ENCODE results near the gene FAM180B. TPM values are rescaled to one million over a fixed set of nuclear protein-coding genes. Genes with fewer than 3 reads are reported as not detected.
A peak's percentile ranks its signal among the peaks of the same experiment; 100 is the strongest.

The FAM180B gene, protein sequence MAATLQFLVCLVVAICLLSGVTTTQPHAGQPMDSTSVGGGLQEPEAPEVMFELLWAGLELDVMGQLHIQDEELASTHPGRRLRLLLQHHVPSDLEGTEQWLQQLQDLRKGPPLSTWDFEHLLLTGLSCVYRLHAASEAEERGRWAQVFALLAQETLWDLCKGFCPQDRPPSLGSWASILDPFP
- total RNA-seq (1 to 10 TPM in 1 of 9 donors, under 1 TPM in 5, not detected in 3; 0.21 to 1.3 (median 0.39) TPM), polyA plus RNA-seq (under 1 TPM in 1 of 2 donors, not detected in 1; 0.15 TPM)
- long read RNA-seq, donor 1, result 0 reads
- long read RNA-seq, donor 2, result 0 reads
- long read RNA-seq, donor 3, result 0 reads

DNA sequence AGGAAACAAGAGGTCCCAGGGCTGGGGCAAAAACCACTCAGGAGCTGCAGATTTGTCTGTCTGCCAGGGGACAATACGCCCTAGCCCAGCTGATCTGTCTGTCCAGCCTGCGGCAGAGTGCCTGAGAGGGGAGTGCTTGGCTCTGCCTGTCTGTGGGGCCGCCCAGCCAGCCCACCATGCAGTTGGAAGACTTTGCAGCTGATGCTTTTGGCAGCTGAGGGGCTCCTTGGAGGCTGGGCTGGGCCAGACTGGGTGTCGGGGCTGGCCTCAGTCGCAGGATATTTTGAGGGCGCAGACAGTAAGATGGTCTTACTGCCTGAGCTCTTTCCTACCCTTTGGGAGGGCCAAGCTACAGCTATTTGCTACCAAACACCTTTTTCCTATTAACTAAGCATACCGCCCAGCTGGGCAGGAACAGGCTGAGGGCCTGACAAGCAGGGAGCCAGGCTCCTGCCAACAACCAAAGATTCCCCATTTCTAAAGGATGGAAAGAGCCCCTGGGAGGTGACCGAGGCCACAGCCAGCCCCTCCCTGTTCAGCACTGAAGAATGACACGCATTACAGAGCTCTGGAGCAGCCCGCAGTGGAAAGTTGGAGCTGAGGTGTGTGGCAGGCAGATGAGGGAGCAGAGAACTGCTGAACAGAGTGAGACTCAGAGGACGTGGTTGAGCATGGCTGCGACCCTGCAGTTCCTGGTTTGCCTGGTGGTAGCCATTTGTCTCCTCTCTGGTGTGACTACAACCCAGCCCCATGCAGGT is at the start of gene FAM180B:
FAM180B (plus strand) TSS at position 581 of the 758 bp plus-strand sequence; CDS start at position 672, 91 bp downstream.
- no peak within 1 kb of the TSS for H3K4me3 ChIP-seq
- DNase-seq, result peak in 2 of 5 donors; percentile 34 to 73
- no peaks in the 10 kb centered on the region for H3K9me3 ChIP-seq
- H3K27me3 ChIP-seq, result peaks cover 0 to 19% (median 7%) of the 10 kb centered on the region in 9 donors
- WGBS, 4 donors, result 44 to 69% (median 62%) methylated on average over 9 to 12 of the region's 12 CpGs
- ATAC-seq, result peak; percentile 28 to 81 (median 50)
- TF ChIP-seq POLR2A (IDR thresholded peaks at IDR 0.05), result no peak
- TF ChIP-seq, protein P1, sequence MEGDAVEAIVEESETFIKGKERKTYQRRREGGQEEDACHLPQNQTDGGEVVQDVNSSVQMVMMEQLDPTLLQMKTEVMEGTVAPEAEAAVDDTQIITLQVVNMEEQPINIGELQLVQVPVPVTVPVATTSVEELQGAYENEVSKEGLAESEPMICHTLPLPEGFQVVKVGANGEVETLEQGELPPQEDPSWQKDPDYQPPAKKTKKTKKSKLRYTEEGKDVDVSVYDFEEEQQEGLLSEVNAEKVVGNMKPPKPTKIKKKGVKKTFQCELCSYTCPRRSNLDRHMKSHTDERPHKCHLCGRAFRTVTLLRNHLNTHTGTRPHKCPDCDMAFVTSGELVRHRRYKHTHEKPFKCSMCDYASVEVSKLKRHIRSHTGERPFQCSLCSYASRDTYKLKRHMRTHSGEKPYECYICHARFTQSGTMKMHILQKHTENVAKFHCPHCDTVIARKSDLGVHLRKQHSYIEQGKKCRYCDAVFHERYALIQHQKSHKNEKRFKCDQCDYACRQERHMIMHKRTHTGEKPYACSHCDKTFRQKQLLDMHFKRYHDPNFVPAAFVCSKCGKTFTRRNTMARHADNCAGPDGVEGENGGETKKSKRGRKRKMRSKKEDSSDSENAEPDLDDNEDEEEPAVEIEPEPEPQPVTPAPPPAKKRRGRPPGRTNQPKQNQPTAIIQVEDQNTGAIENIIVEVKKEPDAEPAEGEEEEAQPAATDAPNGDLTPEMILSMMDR (IDR thresholded peaks at IDR 0.05), result no peak
- H3K4me1 ChIP-seq, result peaks cover 0 to 31% (median 11%) of the 10 kb centered on the region in 12 donors
- H3K36me3 ChIP-seq, result peaks cover 0 to 41% (median 39%) of the 10 kb centered on the region in 9 donors
- H3K27ac ChIP-seq, result peak within 1 kb of the TSS in 5 of 12 donors; percentile 21 to 60 (median 30)
- intact Hi-C loops (cut with DNase I), result no loop called here

- 67 to 87% (median 76%) methylated on average over 3 of the region's 3 CpGs for WGBS, 4 donors
- ATAC-seq, result no peak
- peaks cover 6 to 98% (median 80%) of the 10 kb centered on the region in 12 donors for H3K4me1 ChIP-seq
- H3K4me3 ChIP-seq, result no peak overlapping the region
- intact Hi-C loops (cut with DNase I), result loop anchor here in 1 of 10 donors (10.0 kb wide), 1 partner anchor 52 kb away; no protein-coding TSS in a partner anchor
- peak overlapping the region in 1 of 12 donors; percentile 19 for H3K27ac ChIP-seq
- peaks cover 0 to 11% (median 0%) of the 10 kb centered on the region in 9 donors for H3K36me3 ChIP-seq
- H3K9me3 ChIP-seq, result no peaks in the 10 kb centered on the region
- H3K27me3 ChIP-seq, result no peaks in the 10 kb centered on the region
- TF ChIP-seq, protein P1 (IDR thresholded peaks at IDR 0.05), result no peak
- TF ChIP-seq POLR2A (IDR thresholded peaks at IDR 0.05), result no peak
- no peak for DNase-seq
Measured at GRCh38 chr11:47536915-47537314, 49.6 kb upstream of the FAM180B start.

GRCh38 chr11:47538741-47539565 is 47.5 kb upstream of the FAM180B start:
- Histone ChIP-seq H3K4me3 (no peak overlapping the region), H3K36me3 (peaks cover 0 to 11% (median 0%) of the 10 kb centered on the region in 9 donors), H3K9me3 (no peaks in the 10 kb centered on the region), H3K27ac (peak overlapping the region in 2 of 12 donors; percentile 10 to 24), H3K27me3 (no peaks in the 10 kb centered on the region), H3K4me1 (peaks cover 6 to 85% (median 61%) of the 10 kb centered on the region in 12 donors)
- ATAC-seq, result peak in 1 of 4 donors; percentile 28
- TF ChIP-seq POLR2A (IDR thresholded peaks at IDR 0.05), result no peak
- TF ChIP-seq, protein P1 (IDR thresholded peaks at IDR 0.05), result no peak
- 81 to 88% (median 84%) methylated on average over 10 of the region's 10 CpGs for WGBS, 4 donors
- intact Hi-C loops (cut with DNase I), result loop anchor here in 1 of 10 donors (10.0 kb wide), 1 partner anchor 54 kb away; no protein-coding TSS in a partner anchor
- no peak for DNase-seq

Measured in heart left ventricle (tissue), 16 donors.